ENCODE results near the gene PLOD1.
"Not testable (repeated sequence)": the region's sequence is repeated elsewhere in the genome, so short reads cannot be mapped to it uniquely, and the experiment has no call there.

The PLOD1 gene

GRCh38 chr1:11939794-11940193 is 5.3 kb downstream of the PLOD1 start:
- not testable (repeated sequence) for DNase-seq (ENCODE audit: low read depth in 2 of 2)

DNA sequence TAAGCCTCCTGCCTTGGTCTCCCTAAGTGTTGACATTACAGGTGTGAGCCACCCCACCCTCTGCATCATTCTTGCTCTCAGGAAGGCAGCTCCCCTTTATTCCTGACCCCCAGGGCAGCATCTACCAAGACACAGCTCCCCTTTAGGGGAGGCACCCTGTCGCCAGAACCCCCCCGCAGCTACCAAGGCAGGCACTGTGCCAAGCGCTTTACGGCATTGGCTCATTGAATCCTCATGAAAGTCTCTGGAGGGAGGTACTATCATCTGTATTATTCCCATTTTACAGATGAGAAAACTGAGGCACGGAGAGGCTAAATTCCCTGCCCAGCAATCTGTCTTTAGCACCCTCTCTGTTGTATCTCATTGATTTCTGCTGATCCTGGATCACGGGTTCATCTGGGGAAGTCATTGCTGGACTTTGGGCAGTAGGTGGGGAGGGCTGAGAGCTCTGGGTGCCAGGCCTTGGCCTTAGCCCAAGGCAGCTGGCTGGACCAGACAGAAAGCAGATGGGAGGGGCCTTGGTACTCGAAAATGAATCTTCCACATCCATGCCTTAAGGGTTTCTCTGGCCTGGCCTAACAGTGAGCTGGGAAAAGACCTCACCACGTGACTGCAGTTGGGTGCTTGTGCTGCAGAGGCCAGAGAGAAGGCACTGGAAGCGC is 5.9 kb downstream of the PLOD1 start:
- no peak for DNase-seq (ENCODE audit: low read depth in 2 of 2)

- no peak for DNase-seq (ENCODE audit: low read depth in 2 of 2)
Measured at GRCh38 chr1:11942280-11942679, 7.8 kb downstream of the PLOD1 start.

GRCh38 chr1:11943619-11944018 is 9.1 kb downstream of the PLOD1 start:
- no peak for DNase-seq (ENCODE audit: low read depth in 2 of 2)

- DNase-seq (ENCODE audit: low read depth in 2 of 2) = no peak
Measured at GRCh38 chr1:11944358-11944931, 9.9 kb downstream of the PLOD1 start.

DNA sequence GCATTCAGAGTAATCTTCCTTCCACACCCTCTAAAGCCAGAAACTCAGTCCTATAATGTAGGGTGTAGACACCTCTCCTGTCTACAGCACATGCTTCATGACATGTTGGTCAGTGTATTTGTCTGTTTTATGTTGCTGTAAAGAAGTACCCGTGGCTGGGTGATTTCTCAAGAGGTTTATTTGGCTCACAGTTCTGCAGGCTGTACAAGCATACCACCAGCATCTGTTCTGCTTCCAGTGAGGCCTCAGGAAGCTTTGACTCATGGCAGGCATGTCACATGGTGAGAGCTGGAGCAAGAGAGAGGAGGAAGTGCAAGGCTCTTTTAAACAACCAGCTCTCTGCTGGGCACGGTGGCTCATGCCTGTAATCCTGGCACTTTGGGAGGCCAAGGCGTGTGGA is 12.1 kb downstream of the PLOD1 start:
- DNase-seq (ENCODE audit: low read depth in 2 of 2) = no peak

DNA sequence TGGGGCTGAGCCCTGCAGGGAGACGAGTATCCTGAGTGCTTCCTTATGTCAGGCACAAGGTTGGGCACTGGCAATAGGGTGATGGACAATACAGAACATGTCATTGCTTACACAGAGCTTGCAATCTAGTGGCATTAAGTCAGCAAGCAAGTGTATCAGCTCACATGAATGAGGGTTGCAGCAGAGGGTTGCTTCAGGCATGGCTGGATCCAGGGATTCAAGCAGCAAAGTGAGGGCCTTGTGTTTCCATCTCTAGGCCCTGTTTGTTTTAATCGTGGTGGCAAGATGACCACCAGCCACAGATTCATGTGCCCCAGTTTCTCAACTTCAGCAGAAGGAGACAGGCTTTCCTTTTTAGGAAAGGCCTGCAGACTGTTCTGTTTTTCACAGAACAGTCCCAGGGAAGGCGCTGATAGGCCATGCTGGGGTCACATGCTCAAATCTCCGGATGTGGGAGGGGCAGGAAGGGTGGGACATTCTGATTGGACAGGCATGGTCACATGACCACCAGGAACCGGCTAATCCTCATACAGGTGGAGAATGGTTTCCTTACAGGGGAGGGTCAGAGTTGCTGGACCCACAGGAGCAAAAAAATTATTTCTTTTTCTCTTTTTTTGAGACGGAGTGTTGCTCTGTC is 14.4 kb downstream of the PLOD1 start:
- DNase-seq (ENCODE audit: low read depth in 2 of 2) = no peak

- no peak for DNase-seq (ENCODE audit: low read depth in 2 of 2)
Measured at GRCh38 chr1:11951901-11952300, 17.4 kb downstream of the PLOD1 start.

- no peak for DNase-seq (ENCODE audit: low read depth in 2 of 2)
Measured at GRCh38 chr1:11952455-11953109, 18.1 kb downstream of the PLOD1 start.

DNA sequence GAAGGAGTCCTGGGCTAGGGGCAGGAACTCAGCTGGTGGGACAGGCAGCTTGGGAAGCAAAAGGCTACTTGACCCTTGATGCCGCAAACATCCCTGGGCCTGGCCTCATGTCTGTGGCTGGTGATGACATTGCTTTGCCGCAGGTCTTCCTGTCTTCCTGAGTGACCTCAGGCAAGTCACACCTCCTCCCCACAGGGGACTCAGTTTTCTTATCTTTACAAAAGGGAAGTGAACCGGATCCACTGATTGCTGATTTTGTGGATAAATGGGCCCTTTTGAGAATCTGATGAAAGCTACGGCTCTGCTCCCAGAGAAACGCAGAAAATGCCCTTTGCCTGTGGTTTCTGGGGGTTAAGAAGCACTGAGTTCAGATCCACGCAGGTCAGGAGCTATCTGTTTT is 20.7 kb downstream of the PLOD1 start:
- DNase-seq (ENCODE audit: low read depth in 2 of 2) = no peak

DNA sequence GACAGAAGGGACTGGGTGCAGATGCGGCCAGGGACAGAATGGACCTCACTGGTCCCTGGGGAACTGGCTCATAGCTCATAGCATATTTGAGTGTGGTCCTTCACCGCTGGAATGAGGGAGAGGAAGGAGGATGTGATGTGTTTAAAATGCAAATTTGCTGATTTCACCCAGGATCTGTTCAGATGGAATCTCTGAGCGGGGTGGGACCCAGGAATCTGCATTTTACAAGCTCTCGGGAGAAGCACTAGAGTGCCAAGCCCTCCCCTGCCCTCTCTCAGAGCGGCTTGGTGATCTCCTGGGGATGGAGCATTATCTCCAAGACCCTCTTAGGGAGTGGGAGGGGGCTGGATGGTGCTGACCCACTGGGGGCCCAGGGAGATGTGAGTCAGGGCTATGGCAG is 22.9 kb downstream of the PLOD1 start:
- DNase-seq (ENCODE audit: low read depth in 2 of 2) = no peak

GRCh38 chr1:11957897-11958296 is 23.4 kb downstream of the PLOD1 start:
- DNase-seq (ENCODE audit: low read depth in 2 of 2) = no peak

DNA sequence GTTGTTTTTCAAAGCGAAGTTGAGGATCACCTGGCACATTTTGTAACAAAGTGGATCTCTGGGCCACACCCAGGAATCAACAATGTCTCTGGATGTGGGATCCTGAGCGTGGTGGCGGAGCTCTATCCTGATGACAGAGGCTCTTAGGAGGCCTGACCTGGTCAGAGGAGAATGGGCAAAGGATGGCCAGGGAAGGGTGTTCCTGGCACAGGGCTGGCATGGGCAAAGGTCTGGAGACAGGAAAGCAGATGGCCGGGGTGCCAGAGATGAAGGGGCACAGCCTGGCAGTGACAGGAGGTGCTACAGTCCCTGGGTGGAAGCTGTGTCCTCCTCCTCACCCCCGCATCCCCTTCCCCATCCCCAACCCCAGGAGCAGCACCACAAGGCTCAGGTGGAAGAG is 25.8 kb downstream of the PLOD1 start:
- no peak for DNase-seq (ENCODE audit: low read depth in 2 of 2)

GRCh38 chr1:11960715-11961114 is 26.2 kb downstream of the PLOD1 start:
- no peak for DNase-seq (ENCODE audit: low read depth in 2 of 2)

- DNase-seq (ENCODE audit: low read depth in 2 of 2) = no peak
Measured at GRCh38 chr1:11961230-11961629, 26.7 kb downstream of the PLOD1 start.

DNA sequence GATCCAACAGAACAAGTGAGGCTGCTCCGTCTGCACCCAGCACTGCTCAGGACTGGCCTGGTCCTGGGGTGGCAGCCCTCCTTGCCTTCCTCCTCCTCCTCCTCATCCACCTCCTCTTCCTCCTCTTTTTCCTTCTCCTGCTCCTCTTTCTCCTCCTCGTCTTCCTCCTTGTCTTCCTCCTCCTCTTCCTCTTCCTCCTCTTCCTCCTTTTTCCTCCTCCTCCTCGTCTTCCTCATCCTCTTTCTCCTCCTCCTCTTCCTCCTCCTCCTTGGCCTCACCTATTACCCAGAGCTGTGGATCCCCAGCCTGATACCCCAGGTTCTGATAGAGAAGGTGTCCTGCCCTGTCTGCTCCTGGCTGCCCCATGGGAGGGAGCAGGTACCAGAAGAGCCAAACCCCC is 29.1 kb downstream of the PLOD1 start:
- no peak for DNase-seq (ENCODE audit: low read depth in 2 of 2)

GRCh38 chr1:11964656-11965055 is 30.1 kb downstream of the PLOD1 start:
- no peak for DNase-seq (ENCODE audit: low read depth in 2 of 2)

DNA sequence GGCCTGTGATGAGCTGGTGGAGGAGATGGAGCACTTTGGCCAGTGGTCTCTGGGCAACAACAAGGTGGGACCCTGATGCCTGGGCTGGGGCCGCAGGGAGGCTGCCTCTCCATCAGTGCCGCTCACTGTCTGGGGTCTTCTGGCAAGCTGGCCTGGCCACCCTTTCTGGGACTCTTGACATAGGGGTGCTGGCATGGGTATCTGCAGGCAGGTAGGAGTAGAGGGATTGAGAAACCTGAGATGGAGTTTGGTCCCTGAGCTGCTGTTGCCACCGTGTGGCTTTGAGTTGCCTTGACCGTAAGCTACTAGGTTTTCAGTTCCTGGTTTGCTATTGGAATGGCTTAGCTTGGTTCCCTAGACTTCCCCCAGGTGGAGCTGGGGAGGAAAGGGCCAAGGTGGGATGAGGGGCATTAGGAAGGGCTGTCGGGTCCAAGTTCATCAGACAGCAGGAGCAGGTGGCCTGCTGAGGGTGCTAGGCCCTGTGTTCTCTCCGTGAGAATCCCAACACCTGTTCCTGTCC is 32.6 kb downstream of the PLOD1 start:
- DNase-seq (ENCODE audit: low read depth in 2 of 2) = no peak

- no peak for DNase-seq (ENCODE audit: low read depth in 2 of 2)
Measured at GRCh38 chr1:11970441-11971185, 36.1 kb downstream of the PLOD1 start.

GRCh38 chr1:11977625-11978024 is 43.1 kb downstream of the PLOD1 start:
- DNase-seq (ENCODE audit: low read depth in 2 of 2) = no peak

GRCh38 chr1:11978301-11978700 is 43.8 kb downstream of the PLOD1 start:
- DNase-seq (ENCODE audit: low read depth in 2 of 2) = no peak

All from stimulated activated CD8-positive, alpha-beta memory T cell treated with anti-CD3 and anti-CD28 coated beads, Interleukin-7, amount 100 ng/mL, for 1 hour (primary cell).